SH-SY5Y (cell line): ENCODE data around the gene KCNQ5.

Source experiments
- GATA2 ChIP-seq: IDR thresholded peaks from 2 replicates; pipeline ENCODE4 v1.6.1; 2011; ENCODE audit warnings: mild to moderate bottlenecking, low read depth, low read length
- GATA3 ChIP-seq: IDR thresholded peaks from 2 replicates; pipeline ENCODE4 v1.6.1; 2011; ENCODE audit warnings: low read depth, mild to moderate bottlenecking, low read length, moderate library complexity

DNA sequence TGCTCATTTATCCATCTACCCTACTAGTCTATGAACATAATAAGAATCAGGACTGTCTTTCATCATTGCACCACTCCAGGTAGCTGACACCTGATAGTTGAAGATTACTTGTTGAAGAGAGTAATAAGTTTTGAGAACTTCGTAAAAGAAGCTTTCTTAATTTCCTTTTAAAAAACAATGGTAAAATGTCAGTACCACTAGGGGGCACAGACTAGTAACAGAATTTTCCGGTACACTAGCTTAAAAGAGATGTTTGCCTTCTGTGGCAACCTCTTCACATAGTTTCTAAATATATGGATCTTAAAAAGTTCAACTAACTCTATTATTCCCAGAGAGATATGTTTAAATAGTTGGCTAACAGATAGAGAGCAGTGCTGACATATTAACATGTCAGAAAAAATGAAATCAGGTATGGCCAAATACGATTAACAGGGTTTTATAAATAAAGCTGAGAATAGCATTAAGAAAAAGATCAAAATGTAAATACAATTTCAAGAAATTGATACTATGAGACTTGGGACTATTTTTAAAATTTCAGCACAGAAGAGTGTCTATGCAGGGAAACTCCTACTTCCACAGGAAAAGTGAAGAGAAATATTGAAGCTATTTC lies 5.4 kb upstream of the KCNQ5 start:
- no peak for TF ChIP-seq GATA2
- no peak for TF ChIP-seq GATA3
